Measurements from ENCODE around the gene RRP36.

RRP36 gene

GRCh38 chr6:43058531-43058930, 37.1 kb downstream of the RRP36 start:
- intact Hi-C loops (cut with DNase I), result loop anchor here (10.0 kb wide), 2 partner anchors 74 to 494 kb away; partner anchors contain the start of genes PPP2R5D and UBR2
- DNase-seq, result no peak

- intact Hi-C loops (cut with DNase I), result loop anchor here (10.0 kb wide), 2 partner anchors 75 to 495 kb away; partner anchors contain the start of genes PPP2R5D and UBR2
- DNase-seq, result peak; percentile 98 to 100 (median 100)
Measured at GRCh38 chr6:43059168-43060033, 38.0 kb downstream of the RRP36 start, which contains the start of the genes KLC4 and MRPL2. KLC4 (plus strand) TSS chr6:43059631; CDS start chr6:43061336, 1,705 bp downstream. MRPL2 (minus strand) TSS chr6:43059434; CDS start chr6:43059381, 53 bp downstream.

- intact Hi-C loops (cut with DNase I), result no loop called here
- DNase-seq, result peak in 1 of 10 donors; percentile 66
Measured at GRCh38 chr6:43060034-43060754, 38.8 kb downstream of the RRP36 start.

- intact Hi-C loops (cut with DNase I), result no loop called here
- peak in 1 of 10 donors; percentile 48 for DNase-seq
Measured at GRCh38 chr6:43060755-43061633, 39.6 kb downstream of the RRP36 start.

- DNase-seq, result no peak
- intact Hi-C loops (cut with DNase I), result no loop called here
Measured at GRCh38 chr6:43061861-43062260, 40.4 kb downstream of the RRP36 start.

GRCh38 chr6:43062818-43063217, 41.4 kb downstream of the RRP36 start:
- intact Hi-C loops (cut with DNase I), result no loop called here
- peak in 1 of 10 donors; percentile 58 for DNase-seq

GRCh38 chr6:43070028-43070632, 48.7 kb downstream of the RRP36 start:
- DNase-seq, result peak in 1 of 10 donors; percentile 17
- intact Hi-C loops (cut with DNase I), result no loop called here

GRCh38 chr6:43074847-43075669, 53.6 kb downstream of the RRP36 start:
- DNase-seq, result peak in 1 of 10 donors; percentile 64
- intact Hi-C loops (cut with DNase I), result loop anchor here (5.0 kb wide), 1 partner anchor 67 kb away; no protein-coding TSS in a partner anchor

GRCh38 chr6:43075670-43076463, 54.4 kb downstream of the RRP36 start, which contains the start of gene PTK7:
PTK7 (plus strand) TSS chr6:43076314; CDS start chr6:43076489, 175 bp downstream.
- intact Hi-C loops (cut with DNase I), result loop anchor here (5.0 kb wide), 1 partner anchor 66 kb away; no protein-coding TSS in a partner anchor
- peak in 5 of 10 donors; percentile 23 to 90 (median 44) for DNase-seq

GRCh38 chr6:43076464-43077332, 55.3 kb downstream of the RRP36 start:
- intact Hi-C loops (cut with DNase I), result loop anchor here (5.0 kb wide), 1 partner anchor 66 kb away; no protein-coding TSS in a partner anchor
- DNase-seq, result peak in 5 of 10 donors; percentile 14 to 85 (median 73)

- intact Hi-C loops (cut with DNase I), result loop anchor here (5.0 kb wide), 1 partner anchor 65 kb away; no protein-coding TSS in a partner anchor
- DNase-seq, result no peak
Measured at GRCh38 chr6:43077333-43077809, 55.9 kb downstream of the RRP36 start.

- intact Hi-C loops (cut with DNase I), result loop anchor here (5.0 kb wide), 1 partner anchor 64 kb away; no protein-coding TSS in a partner anchor
Measured at GRCh38 chr6:43077981-43078511, 56.6 kb downstream of the RRP36 start.

GRCh38 chr6:43078691-43079090, 57.3 kb downstream of the RRP36 start:
- DNase-seq, result no peak
- intact Hi-C loops (cut with DNase I), result loop anchor here (5.0 kb wide), 1 partner anchor 64 kb away; no protein-coding TSS in a partner anchor

More at GRCh38 chr6:43077981-43078511, 56.6 kb downstream of the RRP36 start:
- peak in 1 of 10 donors; percentile 55 for DNase-seq

Data from posterior cingulate gyrus (tissue), 11 donors.